Measurements from ENCODE around the gene POTEI. TPM values are rescaled to one million over a fixed set of nuclear protein-coding genes. Genes with fewer than 3 reads are reported as not detected.
"Not testable (repeated sequence)": the region's sequence is repeated elsewhere in the genome, so short reads cannot be mapped to it uniquely, and the experiment has no call there.

POTEI gene
- total RNA-seq, 2 donors from 2014 or later, result 0.07 to 2.0 TPM

- not testable (repeated sequence) for H3K4me3 Mint-ChIP-seq; H3K27ac Mint-ChIP-seq; H3K4me3 ChIP-seq (ENCODE audit: low read length); H3K4me1 ChIP-seq (ENCODE audit: control insufficient read depth, insufficient read depth, low read length); DNase-seq; H3K9me3 Mint-ChIP-seq; H3K27ac ChIP-seq (ENCODE audit: low read depth, low read length); H3K4me1 Mint-ChIP-seq; H3K36me3 Mint-ChIP-seq (ENCODE audit: low read depth); H3K27me3 Mint-ChIP-seq (ENCODE audit: insufficient read depth); H3K9ac ChIP-seq (ENCODE audit: extremely low read depth, low read length, poor library complexity, severe bottlenecking); H3K27me3 ChIP-seq (ENCODE audit: control insufficient read depth, insufficient read depth, low read length, poor library complexity, severe bottlenecking); H3K36me3 ChIP-seq (ENCODE audit: control insufficient read depth, insufficient read depth, low read length); H3K9me3 ChIP-seq (ENCODE audit: control insufficient read depth, low read length)
- 68% methylated on average over 2 of the region's 4 CpGs; no CpG with 5 or more reads in 1 of the 2 experiments for WGBS, 2 experiments (ENCODE audit: insufficient coverage in 1 of 2, insufficient read length in 1 of 2)
Measured at GRCh38 chr2:130491073-130491472, 18.1 kb downstream of the POTEI start.

DNA sequence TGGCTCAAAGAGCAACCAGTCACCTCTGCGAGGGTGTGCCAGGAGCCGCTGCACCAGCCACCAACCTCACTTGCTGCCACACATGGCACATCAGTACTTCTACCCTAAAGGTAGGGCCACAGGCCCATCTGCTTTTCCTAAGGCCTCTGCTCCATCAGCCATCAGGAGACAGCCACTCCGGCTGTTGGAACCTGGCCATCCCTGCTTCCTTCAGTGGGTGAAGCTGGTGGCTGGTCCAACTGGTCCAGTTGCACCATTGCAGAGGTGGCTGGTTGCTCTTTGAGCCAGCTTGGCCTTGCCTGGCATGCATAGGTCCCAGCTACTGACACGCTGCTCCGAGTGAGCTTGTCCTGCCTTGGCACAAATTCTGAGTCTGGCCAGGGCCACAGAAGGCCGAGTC, 53.7 kb downstream of the POTEI start:
- not testable (repeated sequence) for H3K27me3 ChIP-seq (ENCODE audit: control insufficient read depth, insufficient read depth, low read length, poor library complexity, severe bottlenecking); H3K4me1 ChIP-seq (ENCODE audit: control insufficient read depth, insufficient read depth, low read length); H3K4me1 Mint-ChIP-seq; H3K4me3 Mint-ChIP-seq; H3K9ac ChIP-seq (ENCODE audit: extremely low read depth, low read length, poor library complexity, severe bottlenecking); H3K27ac ChIP-seq (ENCODE audit: low read depth, low read length); H3K9me3 Mint-ChIP-seq; H3K4me3 ChIP-seq (ENCODE audit: low read length); H3K36me3 Mint-ChIP-seq (ENCODE audit: low read depth); H3K36me3 ChIP-seq (ENCODE audit: control insufficient read depth, insufficient read depth, low read length); H3K27ac Mint-ChIP-seq; H3K27me3 Mint-ChIP-seq (ENCODE audit: insufficient read depth); H3K9me3 ChIP-seq (ENCODE audit: control insufficient read depth, low read length)
- WGBS, 2 experiments (ENCODE audit: insufficient coverage in 1 of 2, insufficient read length in 1 of 2), result 86 to 97% methylated on average over 1 to 6 of the region's 6 CpGs
- DNase-seq, result peak; percentile 10

DNA sequence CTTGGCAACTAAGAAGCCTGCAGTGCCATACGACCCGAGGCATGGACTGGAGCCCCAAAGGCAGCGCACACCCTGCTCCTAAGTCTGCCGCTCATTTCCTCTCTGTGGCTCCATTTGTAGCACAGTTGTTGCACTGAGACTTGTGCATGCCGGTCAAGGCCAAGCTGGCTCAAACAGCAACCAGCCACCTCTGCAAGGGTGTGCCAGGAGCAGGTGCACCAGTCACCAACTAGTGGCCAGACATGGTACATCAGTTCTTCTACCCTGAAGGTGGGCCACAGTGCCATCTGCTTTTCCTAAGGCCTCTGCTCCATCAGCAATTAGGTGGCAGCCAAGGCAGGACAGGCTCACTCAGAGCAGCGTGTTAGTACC, 54.4 kb downstream of the POTEI start:
- not testable (repeated sequence) for H3K4me3 Mint-ChIP-seq; H3K4me1 Mint-ChIP-seq; H3K27ac Mint-ChIP-seq; H3K36me3 Mint-ChIP-seq (ENCODE audit: low read depth); H3K4me3 ChIP-seq (ENCODE audit: low read length); H3K27ac ChIP-seq (ENCODE audit: low read depth, low read length); H3K9ac ChIP-seq (ENCODE audit: extremely low read depth, low read length, poor library complexity, severe bottlenecking); H3K27me3 Mint-ChIP-seq (ENCODE audit: insufficient read depth); H3K36me3 ChIP-seq (ENCODE audit: control insufficient read depth, insufficient read depth, low read length); H3K9me3 Mint-ChIP-seq; H3K4me1 ChIP-seq (ENCODE audit: control insufficient read depth, insufficient read depth, low read length); H3K9me3 ChIP-seq (ENCODE audit: control insufficient read depth, low read length); H3K27me3 ChIP-seq (ENCODE audit: control insufficient read depth, insufficient read depth, low read length, poor library complexity, severe bottlenecking)
- DNase-seq, result peak; percentile 56
- WGBS, 2 experiments (ENCODE audit: insufficient coverage in 1 of 2, insufficient read length in 1 of 2), result 89% methylated on average over 6 of the region's 6 CpGs; no CpG with 5 or more reads in 1 of the 2 experiments
- TF ChIP-seq, protein P1, sequence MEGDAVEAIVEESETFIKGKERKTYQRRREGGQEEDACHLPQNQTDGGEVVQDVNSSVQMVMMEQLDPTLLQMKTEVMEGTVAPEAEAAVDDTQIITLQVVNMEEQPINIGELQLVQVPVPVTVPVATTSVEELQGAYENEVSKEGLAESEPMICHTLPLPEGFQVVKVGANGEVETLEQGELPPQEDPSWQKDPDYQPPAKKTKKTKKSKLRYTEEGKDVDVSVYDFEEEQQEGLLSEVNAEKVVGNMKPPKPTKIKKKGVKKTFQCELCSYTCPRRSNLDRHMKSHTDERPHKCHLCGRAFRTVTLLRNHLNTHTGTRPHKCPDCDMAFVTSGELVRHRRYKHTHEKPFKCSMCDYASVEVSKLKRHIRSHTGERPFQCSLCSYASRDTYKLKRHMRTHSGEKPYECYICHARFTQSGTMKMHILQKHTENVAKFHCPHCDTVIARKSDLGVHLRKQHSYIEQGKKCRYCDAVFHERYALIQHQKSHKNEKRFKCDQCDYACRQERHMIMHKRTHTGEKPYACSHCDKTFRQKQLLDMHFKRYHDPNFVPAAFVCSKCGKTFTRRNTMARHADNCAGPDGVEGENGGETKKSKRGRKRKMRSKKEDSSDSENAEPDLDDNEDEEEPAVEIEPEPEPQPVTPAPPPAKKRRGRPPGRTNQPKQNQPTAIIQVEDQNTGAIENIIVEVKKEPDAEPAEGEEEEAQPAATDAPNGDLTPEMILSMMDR (conservative IDR thresholded peaks at IDR 0.05), result peak; percentile 54

- H3K36me3 Mint-ChIP-seq (ENCODE audit: low read depth); H3K4me1 ChIP-seq (ENCODE audit: control insufficient read depth, insufficient read depth, low read length); H3K4me3 Mint-ChIP-seq; H3K9me3 ChIP-seq (ENCODE audit: control insufficient read depth, low read length); H3K4me1 Mint-ChIP-seq; H3K27ac Mint-ChIP-seq; H3K4me3 ChIP-seq (ENCODE audit: low read length); H3K27me3 ChIP-seq (ENCODE audit: control insufficient read depth, insufficient read depth, low read length, poor library complexity, severe bottlenecking); H3K9me3 Mint-ChIP-seq; H3K27ac ChIP-seq (ENCODE audit: low read depth, low read length); H3K36me3 ChIP-seq (ENCODE audit: control insufficient read depth, insufficient read depth, low read length); H3K9ac ChIP-seq (ENCODE audit: extremely low read depth, low read length, poor library complexity, severe bottlenecking); H3K27me3 Mint-ChIP-seq (ENCODE audit: insufficient read depth): not testable (repeated sequence)
- peak; percentile 11 for DNase-seq
- 84 to 88% methylated on average over 7 to 13 of the region's 13 CpGs for WGBS, 2 experiments (ENCODE audit: insufficient coverage in 1 of 2, insufficient read length in 1 of 2)
Measured at GRCh38 chr2:130453955-130454711, 55.0 kb downstream of the POTEI start.

DNA sequence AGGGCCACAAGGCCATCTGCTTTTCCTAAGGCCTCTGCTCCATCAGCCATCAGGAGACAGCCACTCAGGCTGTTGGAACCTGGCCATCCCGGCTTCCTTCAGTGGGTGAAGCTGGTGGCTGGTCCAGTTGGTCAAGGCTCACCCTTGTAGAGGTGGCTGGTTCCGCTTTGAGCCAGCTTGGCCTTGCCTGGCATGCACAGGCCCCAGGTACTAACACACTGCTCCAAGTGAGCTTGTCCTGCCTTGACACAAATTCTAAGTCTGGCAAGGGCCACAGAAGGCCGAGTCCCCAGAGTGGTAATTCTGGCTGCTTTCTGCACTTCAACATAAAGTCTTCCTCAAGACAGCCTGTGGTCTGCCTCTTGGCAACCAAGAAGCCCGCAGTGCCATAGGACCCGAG, 56.2 kb downstream of the POTEI start:
- not testable (repeated sequence) for H3K27ac ChIP-seq (ENCODE audit: low read depth, low read length); H3K36me3 ChIP-seq (ENCODE audit: control insufficient read depth, insufficient read depth, low read length); H3K9me3 ChIP-seq (ENCODE audit: control insufficient read depth, low read length); H3K9ac ChIP-seq (ENCODE audit: extremely low read depth, low read length, poor library complexity, severe bottlenecking); DNase-seq; H3K4me1 Mint-ChIP-seq; H3K36me3 Mint-ChIP-seq (ENCODE audit: low read depth); H3K27me3 Mint-ChIP-seq (ENCODE audit: insufficient read depth); H3K4me1 ChIP-seq (ENCODE audit: control insufficient read depth, insufficient read depth, low read length); H3K4me3 Mint-ChIP-seq; H3K4me3 ChIP-seq (ENCODE audit: low read length); H3K9me3 Mint-ChIP-seq; H3K27me3 ChIP-seq (ENCODE audit: control insufficient read depth, insufficient read depth, low read length, poor library complexity, severe bottlenecking); H3K27ac Mint-ChIP-seq
- 87% methylated on average over 3 of the region's 5 CpGs; no CpG with 5 or more reads in 1 of the 2 experiments for WGBS, 2 experiments (ENCODE audit: insufficient coverage in 1 of 2, insufficient read length in 1 of 2)

- H3K36me3 ChIP-seq (ENCODE audit: control insufficient read depth, insufficient read depth, low read length); H3K9me3 Mint-ChIP-seq; H3K36me3 Mint-ChIP-seq (ENCODE audit: low read depth); H3K9ac ChIP-seq (ENCODE audit: extremely low read depth, low read length, poor library complexity, severe bottlenecking); H3K27ac Mint-ChIP-seq; H3K27me3 ChIP-seq (ENCODE audit: control insufficient read depth, insufficient read depth, low read length, poor library complexity, severe bottlenecking); H3K4me3 Mint-ChIP-seq; H3K4me1 ChIP-seq (ENCODE audit: control insufficient read depth, insufficient read depth, low read length); H3K27me3 Mint-ChIP-seq (ENCODE audit: insufficient read depth); H3K4me1 Mint-ChIP-seq; H3K27ac ChIP-seq (ENCODE audit: low read depth, low read length); H3K4me3 ChIP-seq (ENCODE audit: low read length); H3K9me3 ChIP-seq (ENCODE audit: control insufficient read depth, low read length): not testable (repeated sequence)
- WGBS, 2 experiments (ENCODE audit: insufficient coverage in 1 of 2, insufficient read length in 1 of 2), result 87 to 93% methylated on average over 3 to 10 of the region's 10 CpGs
- peak; percentile 5 for DNase-seq
Measured at GRCh38 chr2:130451823-130452222, 57.3 kb downstream of the POTEI start.

Measured in endodermal cell (in vitro differentiated cells).